ENCODE data around the gene OR5K4. TPM values are rescaled to one million over a fixed set of nuclear protein-coding genes. Genes with fewer than 3 reads are reported as not detected.

OR5K4 gene, protein sequence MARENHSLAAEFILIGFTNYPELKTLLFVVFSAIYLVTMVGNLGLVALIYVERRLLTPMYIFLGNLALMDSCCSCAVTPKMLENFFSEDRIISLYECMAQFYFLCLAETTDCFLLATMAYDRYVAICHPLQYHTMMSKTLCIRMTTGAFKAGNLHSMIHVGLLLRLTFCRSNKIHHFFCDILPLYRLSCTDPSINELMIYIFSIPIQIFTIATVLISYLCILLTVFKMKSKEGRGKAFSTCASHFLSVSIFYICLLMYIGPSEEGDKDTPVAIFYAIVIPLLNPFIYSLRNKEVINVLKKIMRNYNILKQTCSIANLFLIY
- total RNA-seq, result not detected in 2 replicates

GRCh38 chr3:98353554-98353953 is at the start of gene OR5K4:
TSS of gene OR5K4 (plus strand) at chr3:98353854. CDS start at chr3:98353854, 0 bp downstream.

GRCh38 chr3:98390366-98390765 is 36.7 kb downstream of the OR5K4 start, which contains the start of gene OR5K3:
TSS of gene OR5K3 (plus strand) at chr3:98390666. CDS start at chr3:98390666, 0 bp downstream.

Other genes with a start within 250 kb of the OR5K4 start
- not detected in 2 replicates for gene OR5H1, start 223.1 kb upstream of the OR5K4 start, total RNA-seq
- gene OR5H14, start 206.4 kb upstream of the OR5K4 start, total RNA-seq, result not detected in 2 replicates
- gene OR5H15, start 187.2 kb upstream of the OR5K4 start, total RNA-seq, result not detected in 2 replicates
- not detected in 2 replicates for gene OR5H6, start 89.6 kb upstream of the OR5K4 start, total RNA-seq
- gene OR5H2, start 71.3 kb upstream of the OR5K4 start, total RNA-seq, result not detected in 2 replicates
- gene OR5K3, start 36.8 kb downstream of the OR5K4 start, total RNA-seq, result not detected in 2 replicates
- gene OR5K1, start 109.3 kb downstream of the OR5K4 start, total RNA-seq, result not detected in 2 replicates
- not detected in 2 replicates for gene OR5K2, start 143.8 kb downstream of the OR5K4 start, total RNA-seq
- 82.9 and 83.1 TPM in 2 replicates for gene CLDND1, start 169.0 kb downstream of the OR5K4 start, total RNA-seq
- gene GPR15, start 178.1 kb downstream of the OR5K4 start, total RNA-seq, result not detected in 2 replicates
- 29.8 and 37.4 TPM in 2 replicates for gene CPOX, start 239.8 kb downstream of the OR5K4 start, total RNA-seq

Data from hair follicular keratinocyte (primary cell).